ENCODE results near the gene ALDH1A1. TPM values are rescaled to one million over a fixed set of nuclear protein-coding genes. Genes with fewer than 3 reads are reported as not detected.

The ALDH1A1 gene
- total RNA-seq (2014; rRNA removed) (not detected in 2 replicates), Bru-seq, nascent RNA (percentile 5 among the genes with signal in this experiment), BruChase-seq, experiment 1, labeled RNA remaining after a 6-hour chase (percentile 5 among the genes with signal in this experiment), BruChase-seq, experiment 2, labeled RNA remaining after a 2-hour chase (percentile 7 among the genes with signal in this experiment)
- long read RNA-seq, partial matches to known transcripts: 0 of 1 reads
- long read RNA-seq, other reads (novel, unspliced or antisense): 0 of 1 reads

- Histone ChIP-seq H2AFZ (ENCODE audit: low read length) (no peak within 1 kb of the TSS), H3K36me3 (ENCODE audit: low read depth, low read length) (no peaks in the 10 kb centered on the region), H3K4me1 (ENCODE audit: insufficient read depth, low read length) (no peaks in the 10 kb centered on the region), H3K4me2 (ENCODE audit: low read length) (no peak within 1 kb of the TSS), H4K20me1 (ENCODE audit: low read length) (no peaks in the 10 kb centered on the region), H3K79me2 (ENCODE audit: low read length) (no peaks in the 10 kb centered on the region), H3K27me3 (ENCODE audit: low read length) (peaks cover 69% of the 10 kb centered on the region), H3K9me2 (replicated peaks; ENCODE audit: low read length) (no peaks in the 10 kb centered on the region), H3F3A (ENCODE audit: low read length, unreplicated experiment) (no peaks in the 10 kb centered on the region), H3K4me3 (ENCODE audit: low read length) (no peak within 1 kb of the TSS), H3K27ac (ENCODE audit: low read length) (no peak within 1 kb of the TSS), H3K9me3 (ENCODE audit: low read length) (no peaks in the 10 kb centered on the region), H3K9ac (ENCODE audit: low read length) (no peak within 1 kb of the TSS)
- CTCF ChIA-PET: no interaction called here
- intact Hi-C loops (cut with micrococcal nuclease): no loop called here
- POLR2A ChIA-PET (ENCODE audit: unreplicated experiment): no interaction called here
- ATAC-seq (no peak), DNase-seq (no peak)
- TF ChIP-seq EZH2phosphoT487 (IDR thresholded peaks at IDR 0.05; ENCODE audit: borderline replicate concordance, low read length) (no peak), CTCF (conservative IDR thresholded peaks at IDR 0.05; ENCODE audit: low read depth, low read length) (no peak), EZH2 (IDR thresholded peaks at IDR 0.05; ENCODE audit: low read length, unreplicated experiment) (no peak)
- no TSS peak for BruUV-seq (replicated peaks)
Measured at GRCh38 chr9:72952914-72953313, at the start of gene ALDH1A1. ALDH1A1 (minus strand) TSS chr9:72953053; CDS start chr9:72953000, 53 bp downstream.

GRCh38 chr9:73001860-73002259 is 49.0 kb upstream of the ALDH1A1 start:
- no peaks in the 10 kb centered on the region for H3K9me2 ChIP-seq (replicated peaks; ENCODE audit: low read length)
- H4K20me1 ChIP-seq (ENCODE audit: low read length): no peaks in the 10 kb centered on the region
- H3K9ac ChIP-seq (ENCODE audit: low read length): no peak overlapping the region
- ATAC-seq: no peak
- H3K27me3 ChIP-seq (ENCODE audit: low read length): peaks cover 29% of the 10 kb centered on the region
- TF ChIP-seq EZH2 (IDR thresholded peaks at IDR 0.05; ENCODE audit: low read length, unreplicated experiment): no peak
- TF ChIP-seq CTCF (conservative IDR thresholded peaks at IDR 0.05; ENCODE audit: low read depth, low read length): no peak
- no peak for TF ChIP-seq EZH2phosphoT487 (IDR thresholded peaks at IDR 0.05; ENCODE audit: borderline replicate concordance, low read length)
- BruUV-seq (replicated peaks): no TSS peak
- no peak overlapping the region for H2AFZ ChIP-seq (ENCODE audit: low read length)
- H3K4me2 ChIP-seq (ENCODE audit: low read length): no peak overlapping the region
- no peak overlapping the region for H3K4me3 ChIP-seq (ENCODE audit: low read length)
- POLR2A ChIA-PET (ENCODE audit: unreplicated experiment): no interaction called here
- intact Hi-C loops (cut with micrococcal nuclease): no loop called here
- H3K36me3 ChIP-seq (ENCODE audit: low read depth, low read length): no peaks in the 10 kb centered on the region
- no peaks in the 10 kb centered on the region for H3K79me2 ChIP-seq (ENCODE audit: low read length)
- H3K27ac ChIP-seq (ENCODE audit: low read length): no peak overlapping the region
- H3K4me1 ChIP-seq (ENCODE audit: insufficient read depth, low read length): no peaks in the 10 kb centered on the region
- DNase-seq: no peak
- no peaks in the 10 kb centered on the region for H3F3A ChIP-seq (ENCODE audit: low read length, unreplicated experiment)
- H3K9me3 ChIP-seq (ENCODE audit: low read length): no peaks in the 10 kb centered on the region
- CTCF ChIA-PET: no interaction called here

- Histone ChIP-seq H3K4me2 (ENCODE audit: low read length) (no peak overlapping the region), H3K9me2 (replicated peaks; ENCODE audit: low read length) (no peaks in the 10 kb centered on the region), H3K9ac (ENCODE audit: low read length) (no peak overlapping the region), H3K79me2 (ENCODE audit: low read length) (no peaks in the 10 kb centered on the region), H3K4me3 (ENCODE audit: low read length) (no peak overlapping the region), H3K4me1 (ENCODE audit: insufficient read depth, low read length) (no peaks in the 10 kb centered on the region), H3K9me3 (ENCODE audit: low read length) (no peaks in the 10 kb centered on the region), H3K36me3 (ENCODE audit: low read depth, low read length) (no peaks in the 10 kb centered on the region), H3K27me3 (ENCODE audit: low read length) (peaks cover 18% of the 10 kb centered on the region), H3F3A (ENCODE audit: low read length, unreplicated experiment) (no peaks in the 10 kb centered on the region), H3K27ac (ENCODE audit: low read length) (no peak overlapping the region), H2AFZ (ENCODE audit: low read length) (no peak overlapping the region), H4K20me1 (ENCODE audit: low read length) (no peaks in the 10 kb centered on the region)
- DNase-seq: no peak
- no peak for ATAC-seq
- ChIA-PET CTCF (no interaction called here), POLR2A (ENCODE audit: unreplicated experiment) (interaction anchor here (0.6 kb wide), 1 partner anchor 1625 kb away, joined by 5 read pairs; no protein-coding TSS in a partner anchor)
- TF ChIP-seq CTCF (conservative IDR thresholded peaks at IDR 0.05; ENCODE audit: low read depth, low read length) (no peak), EZH2phosphoT487 (IDR thresholded peaks at IDR 0.05; ENCODE audit: borderline replicate concordance, low read length) (no peak), EZH2 (IDR thresholded peaks at IDR 0.05; ENCODE audit: low read length, unreplicated experiment) (no peak)
- intact Hi-C loops (cut with micrococcal nuclease): no loop called here
- no TSS peak for BruUV-seq (replicated peaks)
Measured at GRCh38 chr9:72998363-72998762, 45.5 kb upstream of the ALDH1A1 start.

Measured in PC-3 (cell line).